Amniotic stem cell (primary cell): ENCODE measurements around the gene NEURL4.
"Not testable (repeated sequence)": the region's sequence is repeated elsewhere in the genome, so short reads cannot be mapped to it uniquely, and the experiment has no call there.

Source experiments
- DNase-seq: peaks from one replicate; lab custom pipeline; 2025; lab: John Stamatoyannopoulos, UW

The NEURL4 gene

GRCh38 chr17:7328840-7329373 is at the start of gene NEURL4:
NEURL4 (minus strand) TSS chr17:7329335; CDS start chr17:7329312, 23 bp downstream.
- peak; percentile 45 for DNase-seq

GRCh38 chr17:7374353-7374752 is 45.2 kb upstream of the NEURL4 start:
- DNase-seq: no peak

- no peak for DNase-seq
These were observed 41.7 kb upstream of the NEURL4 start for GRCh38 chr17:7370853-7371252.

GRCh38 chr17:7369825-7370224 is 40.7 kb upstream of the NEURL4 start:
- no peak for DNase-seq

GRCh38 chr17:7368599-7368994 is 39.5 kb upstream of the NEURL4 start:
- not testable (repeated sequence) for DNase-seq

- no peak for DNase-seq
These were observed 38.9 kb upstream of the NEURL4 start for GRCh38 chr17:7367918-7368598.

GRCh38 chr17:7367083-7367482 is 37.9 kb upstream of the NEURL4 start:
- no peak for DNase-seq

- not testable (repeated sequence) for DNase-seq
These were observed 36.8 kb upstream of the NEURL4 start for GRCh38 chr17:7365963-7366362.

GRCh38 chr17:7363311-7363710 is 34.2 kb upstream of the NEURL4 start:
- no peak for DNase-seq

- no peak for DNase-seq
These were observed 32.8 kb upstream of the NEURL4 start for GRCh38 chr17:7361906-7362305.

- DNase-seq: no peak
These were observed 28.2 kb upstream of the NEURL4 start for GRCh38 chr17:7357381-7357780.

- no peak for DNase-seq
These were observed 27.6 kb upstream of the NEURL4 start for GRCh38 chr17:7356756-7357155.

GRCh38 chr17:7356072-7356549 is 27.0 kb upstream of the NEURL4 start:
- DNase-seq: no peak

- no peak for DNase-seq
These were observed 26.4 kb upstream of the NEURL4 start for GRCh38 chr17:7355573-7355972.

- no peak for DNase-seq
These were observed 25.9 kb upstream of the NEURL4 start, which contains the start of gene TMEM95 for GRCh38 chr17:7355053-7355452. TMEM95 (plus strand) TSS chr17:7355156; CDS start chr17:7355205, 49 bp downstream.

- no peak for DNase-seq
These were observed 25.2 kb upstream of the NEURL4 start for GRCh38 chr17:7354262-7354843.

GRCh38 chr17:7352910-7353635 is 23.9 kb upstream of the NEURL4 start:
- DNase-seq: no peak

GRCh38 chr17:7352503-7352889 is 23.4 kb upstream of the NEURL4 start:
- no peak for DNase-seq

- DNase-seq: peak; percentile 81
These were observed 22.7 kb upstream of the NEURL4 start, which contains the start of gene KCTD11 for GRCh38 chr17:7351665-7352502. KCTD11 (plus strand) TSS chr17:7352162.

- no peak for DNase-seq
These were observed 19.5 kb upstream of the NEURL4 start for GRCh38 chr17:7348478-7349242.
